Measurements from ENCODE around the gene ATG2B.

GRCh38 chr14:96256407-96256806, 106.7 kb downstream of the ATG2B start:
- TF ChIP-seq POLR2A (IDR thresholded peaks at IDR 0.05; ENCODE audit: low read length) = no peak
- TF ChIP-seq, protein P1, sequence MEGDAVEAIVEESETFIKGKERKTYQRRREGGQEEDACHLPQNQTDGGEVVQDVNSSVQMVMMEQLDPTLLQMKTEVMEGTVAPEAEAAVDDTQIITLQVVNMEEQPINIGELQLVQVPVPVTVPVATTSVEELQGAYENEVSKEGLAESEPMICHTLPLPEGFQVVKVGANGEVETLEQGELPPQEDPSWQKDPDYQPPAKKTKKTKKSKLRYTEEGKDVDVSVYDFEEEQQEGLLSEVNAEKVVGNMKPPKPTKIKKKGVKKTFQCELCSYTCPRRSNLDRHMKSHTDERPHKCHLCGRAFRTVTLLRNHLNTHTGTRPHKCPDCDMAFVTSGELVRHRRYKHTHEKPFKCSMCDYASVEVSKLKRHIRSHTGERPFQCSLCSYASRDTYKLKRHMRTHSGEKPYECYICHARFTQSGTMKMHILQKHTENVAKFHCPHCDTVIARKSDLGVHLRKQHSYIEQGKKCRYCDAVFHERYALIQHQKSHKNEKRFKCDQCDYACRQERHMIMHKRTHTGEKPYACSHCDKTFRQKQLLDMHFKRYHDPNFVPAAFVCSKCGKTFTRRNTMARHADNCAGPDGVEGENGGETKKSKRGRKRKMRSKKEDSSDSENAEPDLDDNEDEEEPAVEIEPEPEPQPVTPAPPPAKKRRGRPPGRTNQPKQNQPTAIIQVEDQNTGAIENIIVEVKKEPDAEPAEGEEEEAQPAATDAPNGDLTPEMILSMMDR (IDR thresholded peaks at IDR 0.05) = no peak
- TF ChIP-seq RAD21 (conservative IDR thresholded peaks at IDR 0.05 in 1 of 2, IDR thresholded peaks at IDR 0.05 in 1 of 2) = no peak
- no peak for TF ChIP-seq RCOR1 (IDR thresholded peaks at IDR 0.05; ENCODE audit: low read depth, low read length)
- no peak for TF ChIP-seq EP300 (IDR thresholded peaks at IDR 0.05)
- no peak for TF ChIP-seq FOSB (CRISPR knock-in tag; IDR thresholded peaks at IDR 0.05)
- TF ChIP-seq MAZ (IDR thresholded peaks at IDR 0.05; ENCODE audit: borderline replicate concordance, low read depth, low read length) = no peak
- TF ChIP-seq FOSL2 (IDR thresholded peaks at IDR 0.05) = no peak
- no peak for TF ChIP-seq FOSL2 (CRISPR knock-in tag; IDR thresholded peaks at IDR 0.05)
- no peak for TF ChIP-seq ZNF302 (CRISPR knock-in tag; IDR thresholded peaks at IDR 0.05)
- TF ChIP-seq MAFK (IDR thresholded peaks at IDR 0.05; ENCODE audit: partially characterized antibody) = no peak
